OCI-LY3 (cell line): ENCODE measurements around the gene EYS.

Experiments
- EZH2phosphoT487 ChIP-seq: fragments of 200-600 bp; shearing (Covaris generic); IDR thresholded peaks from 2 replicates; pipeline ENCODE4 v1.6.1; 2018; ENCODE audit warnings: antibody characterized with exemption, mixed run types, low read depth
- TF ChIP-seq, protein P1 (sequence below): fragments of 200-600, 300-600 bp; sonication (generic); IDR thresholded peaks from 2 replicates; pipeline ENCODE4 v1.5.1; 2014; ENCODE audit warnings: antibody characterized with exemption, low read length, low read depth

DNA sequence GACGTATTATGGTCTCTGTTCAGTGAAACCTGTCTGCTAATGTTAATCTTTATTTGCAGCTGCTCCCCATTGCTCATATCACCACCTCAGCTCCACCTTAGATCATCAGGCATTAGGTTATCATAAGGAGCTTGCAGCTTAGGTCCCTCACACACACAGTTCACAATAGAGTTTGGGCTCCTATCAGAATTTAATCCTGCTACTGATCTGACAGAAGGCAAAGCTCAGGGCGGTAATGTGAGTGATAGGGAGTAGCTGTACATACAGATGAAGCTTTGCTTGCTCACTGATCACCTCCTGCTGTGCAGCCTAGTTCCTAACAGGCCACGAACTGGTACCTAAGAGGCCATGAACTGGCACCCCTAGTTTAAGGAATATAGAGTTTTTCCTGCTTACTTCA is 989.7 kb downstream of the EYS start:
- TF ChIP-seq, protein P1, sequence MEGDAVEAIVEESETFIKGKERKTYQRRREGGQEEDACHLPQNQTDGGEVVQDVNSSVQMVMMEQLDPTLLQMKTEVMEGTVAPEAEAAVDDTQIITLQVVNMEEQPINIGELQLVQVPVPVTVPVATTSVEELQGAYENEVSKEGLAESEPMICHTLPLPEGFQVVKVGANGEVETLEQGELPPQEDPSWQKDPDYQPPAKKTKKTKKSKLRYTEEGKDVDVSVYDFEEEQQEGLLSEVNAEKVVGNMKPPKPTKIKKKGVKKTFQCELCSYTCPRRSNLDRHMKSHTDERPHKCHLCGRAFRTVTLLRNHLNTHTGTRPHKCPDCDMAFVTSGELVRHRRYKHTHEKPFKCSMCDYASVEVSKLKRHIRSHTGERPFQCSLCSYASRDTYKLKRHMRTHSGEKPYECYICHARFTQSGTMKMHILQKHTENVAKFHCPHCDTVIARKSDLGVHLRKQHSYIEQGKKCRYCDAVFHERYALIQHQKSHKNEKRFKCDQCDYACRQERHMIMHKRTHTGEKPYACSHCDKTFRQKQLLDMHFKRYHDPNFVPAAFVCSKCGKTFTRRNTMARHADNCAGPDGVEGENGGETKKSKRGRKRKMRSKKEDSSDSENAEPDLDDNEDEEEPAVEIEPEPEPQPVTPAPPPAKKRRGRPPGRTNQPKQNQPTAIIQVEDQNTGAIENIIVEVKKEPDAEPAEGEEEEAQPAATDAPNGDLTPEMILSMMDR = no peak
- TF ChIP-seq EZH2phosphoT487 = no peak
